ENCODE data around the gene INAFM2. TPM values are rescaled to one million over a fixed set of nuclear protein-coding genes. Genes with fewer than 3 reads are reported as not detected.

Gene INAFM2
- total RNA-seq, 2 experiments from 2014 or later: 3.3 to 4.4 TPM

GRCh38 chr15:40363611-40364010, 40.1 kb downstream of the INAFM2 start:
- POLR2A ChIA-PET: no interaction called here
- TF ChIP-seq CTCF (conservative IDR thresholded peaks at IDR 0.05; ENCODE audit: low read length) (no peak), EZH2phosphoT487 (IDR thresholded peaks at IDR 0.05; ENCODE audit: borderline replicate concordance, low read depth, low read length) (no peak)
- Histone ChIP-seq H4K20me1 (ENCODE audit: insufficient read depth, low read length) (no peaks in the 10 kb centered on the region), H2AFZ (ENCODE audit: low read length) (no peak overlapping the region), H3K4me2 (ENCODE audit: low read length) (no peak overlapping the region), H3K36me3 (ENCODE audit: insufficient read depth, low read length) (no peaks in the 10 kb centered on the region), H3K9me2 (ENCODE audit: insufficient read depth, low read length) (no peaks in the 10 kb centered on the region), H3K4me1 (ENCODE audit: insufficient read depth, low read length, poor library complexity, severe bottlenecking) (peaks cover 16% of the 10 kb centered on the region), H3K9me3 (ENCODE audit: low read length) (no peaks in the 10 kb centered on the region), H3K27ac (ENCODE audit: low read depth, low read length, poor library complexity, severe bottlenecking) (no peak overlapping the region), H3K79me2 (ENCODE audit: insufficient read depth, low read depth, low read length) (no peaks in the 10 kb centered on the region), H3K4me3 (ENCODE audit: low read depth, low read length, poor library complexity, severe bottlenecking) (no peak overlapping the region)
- intact Hi-C loops (cut with micrococcal nuclease; ENCODE audit: unreplicated experiment): no loop called here
- no peak for DNase-seq (ENCODE audit: low spot score)
- CTCF ChIA-PET (ENCODE audit: unreplicated experiment): no interaction called here
- BruUV-seq (replicated peaks): no TSS peak

GRCh38 chr15:40364251-40364650, 40.8 kb downstream of the INAFM2 start:
- intact Hi-C loops (cut with micrococcal nuclease; ENCODE audit: unreplicated experiment): no loop called here

GRCh38 chr15:40365016-40365415, 41.5 kb downstream of the INAFM2 start:
- CTCF ChIA-PET (ENCODE audit: unreplicated experiment): no interaction called here
- POLR2A ChIA-PET: no interaction called here
- intact Hi-C loops (cut with micrococcal nuclease; ENCODE audit: unreplicated experiment): no loop called here
- Histone ChIP-seq H2AFZ (ENCODE audit: low read length) (no peak overlapping the region), H3K4me2 (ENCODE audit: low read length) (no peak overlapping the region), H3K36me3 (ENCODE audit: insufficient read depth, low read length) (no peaks in the 10 kb centered on the region), H3K79me2 (ENCODE audit: insufficient read depth, low read depth, low read length) (no peaks in the 10 kb centered on the region), H3K9me2 (ENCODE audit: insufficient read depth, low read length) (no peaks in the 10 kb centered on the region), H3K27ac (ENCODE audit: low read depth, low read length, poor library complexity, severe bottlenecking) (no peak overlapping the region), H3K4me1 (ENCODE audit: insufficient read depth, low read length, poor library complexity, severe bottlenecking) (peaks cover 9% of the 10 kb centered on the region), H4K20me1 (ENCODE audit: insufficient read depth, low read length) (no peaks in the 10 kb centered on the region), H3K4me3 (ENCODE audit: low read depth, low read length, poor library complexity, severe bottlenecking) (no peak overlapping the region), H3K9me3 (ENCODE audit: low read length) (no peaks in the 10 kb centered on the region)
- BruUV-seq (replicated peaks): no TSS peak
- DNase-seq (ENCODE audit: low spot score): no peak
- TF ChIP-seq EZH2phosphoT487 (IDR thresholded peaks at IDR 0.05; ENCODE audit: borderline replicate concordance, low read depth, low read length) (no peak), CTCF (conservative IDR thresholded peaks at IDR 0.05; ENCODE audit: low read length) (no peak)

More at GRCh38 chr15:40364251-40364650, 40.8 kb downstream of the INAFM2 start:
- Histone ChIP-seq H3K4me1 (ENCODE audit: insufficient read depth, low read length, poor library complexity, severe bottlenecking) (peaks cover 9% of the 10 kb centered on the region), H3K27ac (ENCODE audit: low read depth, low read length, poor library complexity, severe bottlenecking) (no peak overlapping the region), H3K4me3 (ENCODE audit: low read depth, low read length, poor library complexity, severe bottlenecking) (no peak overlapping the region), H3K79me2 (ENCODE audit: insufficient read depth, low read depth, low read length) (no peaks in the 10 kb centered on the region), H3K4me2 (ENCODE audit: low read length) (no peak overlapping the region), H3K9me3 (ENCODE audit: low read length) (no peaks in the 10 kb centered on the region), H3K9me2 (ENCODE audit: insufficient read depth, low read length) (no peaks in the 10 kb centered on the region), H4K20me1 (ENCODE audit: insufficient read depth, low read length) (no peaks in the 10 kb centered on the region), H3K36me3 (ENCODE audit: insufficient read depth, low read length) (no peaks in the 10 kb centered on the region), H2AFZ (ENCODE audit: low read length) (no peak overlapping the region)
- BruUV-seq (replicated peaks): no TSS peak
- ChIA-PET POLR2A (no interaction called here), CTCF (ENCODE audit: unreplicated experiment) (no interaction called here)
- DNase-seq (ENCODE audit: low spot score): no peak
- no peak for TF ChIP-seq CTCF (conservative IDR thresholded peaks at IDR 0.05; ENCODE audit: low read length)
- TF ChIP-seq EZH2phosphoT487 (IDR thresholded peaks at IDR 0.05; ENCODE audit: borderline replicate concordance, low read depth, low read length): no peak

Data from OCI-LY7 (cell line).